ENCODE measurements around the gene PHACTR3. TPM values are rescaled to one million over a fixed set of nuclear protein-coding genes. Genes with fewer than 3 reads are reported as not detected.

Gene PHACTR3
- total and polyA plus RNA-seq, 2 donors = 2.9 to 35.8 TPM

DNA sequence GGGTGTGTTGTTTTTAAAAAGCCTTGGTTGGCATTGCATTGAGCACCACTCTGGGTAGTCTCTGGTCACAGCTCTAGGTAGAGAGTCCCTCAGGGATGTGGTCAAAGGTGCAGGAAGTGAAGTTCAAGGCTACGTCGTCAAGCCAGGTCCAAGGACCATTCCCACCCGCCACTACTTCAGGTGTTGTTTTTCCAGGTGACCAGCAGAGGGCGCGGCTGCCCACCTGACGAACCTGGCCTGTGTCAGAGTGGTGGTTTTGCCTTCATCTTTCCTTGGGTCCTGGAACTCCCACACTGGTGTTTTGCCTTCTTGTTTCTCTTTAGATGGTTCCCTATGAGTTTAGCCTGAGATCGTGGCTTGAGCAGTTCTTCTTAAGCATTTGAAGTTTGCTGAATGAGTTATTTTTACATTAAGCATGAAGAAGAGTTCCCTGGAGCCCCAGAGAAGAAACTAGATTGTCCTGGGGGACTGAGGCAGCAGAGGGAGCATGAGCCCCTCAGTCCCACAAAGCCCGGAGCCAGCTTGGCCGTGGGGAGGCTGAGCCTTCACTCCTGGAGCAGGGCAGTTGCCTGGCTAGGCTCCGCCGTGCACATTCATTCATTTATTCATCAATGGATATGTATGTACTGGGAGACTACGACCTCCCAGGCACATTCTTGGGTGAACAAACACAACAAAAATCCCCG lies 5.6 kb upstream of the PHACTR3 start:
- DNase-seq (ENCODE audit: low read depth in 6 of 9, low spot score in 9 of 9) = peak in 4 of 9 donors; percentile 2 to 37 (median 22)
- Histone ChIP-seq H3K36me3 (ENCODE audit: control insufficient read depth in 2 of 2, insufficient read depth in 2 of 2, low read length in 1 of 2) (no peaks in the 10 kb centered on the region), H3K9me3 (ENCODE audit: control insufficient read depth in 2 of 2, insufficient read depth in 1 of 2, low read length in 1 of 2) (no peaks in the 10 kb centered on the region), H3K27me3 (ENCODE audit: control insufficient read depth in 2 of 2, insufficient read depth in 1 of 2, low read length in 1 of 2) (peaks cover 16 to 25% of the 10 kb centered on the region in 2 donors), H3K4me3 (ENCODE audit: low read length in 2 of 2) (no peak overlapping the region), H3K4me1 (ENCODE audit: control insufficient read depth in 2 of 2, insufficient read depth in 2 of 2, low read length in 2 of 2) (no peaks in the 10 kb centered on the region), H3K27ac (ENCODE audit: low read depth in 1 of 2, low read length in 1 of 2) (no peak overlapping the region)
- WGBS = 36% methylated on average over 13 of the region's 13 CpGs

DNA sequence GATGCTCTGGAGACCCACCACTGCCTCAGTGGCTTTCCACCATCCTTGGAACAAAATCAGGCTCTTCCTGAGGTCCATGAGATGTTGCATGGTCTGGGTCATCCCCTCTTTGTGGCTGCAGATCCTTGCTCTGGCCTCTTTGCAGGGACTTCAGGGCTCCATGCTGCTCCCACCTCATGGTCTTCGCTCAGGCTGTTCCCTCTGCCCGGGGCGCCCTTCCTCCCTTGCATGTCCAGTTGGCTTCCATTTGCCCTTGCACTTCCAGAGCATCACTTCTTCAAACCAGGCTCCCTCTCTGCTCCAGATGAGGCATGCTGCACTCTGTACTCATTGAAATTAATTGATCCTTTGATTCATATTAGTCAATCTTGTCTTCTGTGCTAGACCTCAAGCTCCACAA lies 4.4 kb upstream of the PHACTR3 start:
- H3K4me3 ChIP-seq (ENCODE audit: low read length in 2 of 2) = no peak overlapping the region
- H3K4me1 ChIP-seq (ENCODE audit: control insufficient read depth in 2 of 2, insufficient read depth in 2 of 2, low read length in 2 of 2) = no peaks in the 10 kb centered on the region
- H3K36me3 ChIP-seq (ENCODE audit: control insufficient read depth in 2 of 2, insufficient read depth in 2 of 2, low read length in 1 of 2) = no peaks in the 10 kb centered on the region
- H3K27ac ChIP-seq (ENCODE audit: low read depth in 1 of 2, low read length in 1 of 2) = no peak overlapping the region
- no peak for DNase-seq (ENCODE audit: low read depth in 6 of 9, low spot score in 9 of 9)
- peaks cover 27 to 37% of the 10 kb centered on the region in 2 donors for H3K27me3 ChIP-seq (ENCODE audit: control insufficient read depth in 2 of 2, insufficient read depth in 1 of 2, low read length in 1 of 2)
- WGBS = 98% methylated on average over 3 of the region's 3 CpGs
- no peaks in the 10 kb centered on the region for H3K9me3 ChIP-seq (ENCODE audit: control insufficient read depth in 2 of 2, insufficient read depth in 1 of 2, low read length in 1 of 2)

DNA sequence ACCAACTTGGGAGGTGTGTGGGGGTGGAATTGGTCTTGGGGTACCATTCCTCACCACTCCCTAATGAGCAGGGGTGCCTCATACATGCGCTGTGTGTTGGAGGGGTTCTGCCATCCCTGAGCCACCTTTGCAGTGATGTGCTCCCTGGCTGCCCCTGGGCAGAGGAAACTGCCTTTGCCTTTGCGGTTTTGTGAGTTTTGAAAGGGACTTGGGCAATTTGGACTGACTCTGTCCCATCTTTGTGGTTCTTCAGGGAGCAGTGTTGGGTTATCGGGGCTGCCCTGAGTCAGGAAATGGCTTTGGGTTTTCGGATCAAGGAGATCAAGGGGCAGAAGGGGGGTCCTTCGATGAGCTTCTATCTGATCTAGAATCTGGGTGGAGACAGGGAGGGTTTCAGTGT lies 3.9 kb upstream of the PHACTR3 start:
- Histone ChIP-seq H3K27ac (ENCODE audit: low read depth in 1 of 2, low read length in 1 of 2) (no peak overlapping the region), H3K4me3 (ENCODE audit: low read length in 2 of 2) (no peak overlapping the region), H3K36me3 (ENCODE audit: control insufficient read depth in 2 of 2, insufficient read depth in 2 of 2, low read length in 1 of 2) (no peaks in the 10 kb centered on the region), H3K9me3 (ENCODE audit: control insufficient read depth in 2 of 2, insufficient read depth in 1 of 2, low read length in 1 of 2) (no peaks in the 10 kb centered on the region), H3K4me1 (ENCODE audit: control insufficient read depth in 2 of 2, insufficient read depth in 2 of 2, low read length in 2 of 2) (no peaks in the 10 kb centered on the region), H3K27me3 (ENCODE audit: control insufficient read depth in 2 of 2, insufficient read depth in 1 of 2, low read length in 1 of 2) (peaks cover 32 to 42% of the 10 kb centered on the region in 2 donors)
- 84% methylated on average over 5 of the region's 5 CpGs for WGBS
- no peak for DNase-seq (ENCODE audit: low read depth in 6 of 9, low spot score in 9 of 9)

DNA sequence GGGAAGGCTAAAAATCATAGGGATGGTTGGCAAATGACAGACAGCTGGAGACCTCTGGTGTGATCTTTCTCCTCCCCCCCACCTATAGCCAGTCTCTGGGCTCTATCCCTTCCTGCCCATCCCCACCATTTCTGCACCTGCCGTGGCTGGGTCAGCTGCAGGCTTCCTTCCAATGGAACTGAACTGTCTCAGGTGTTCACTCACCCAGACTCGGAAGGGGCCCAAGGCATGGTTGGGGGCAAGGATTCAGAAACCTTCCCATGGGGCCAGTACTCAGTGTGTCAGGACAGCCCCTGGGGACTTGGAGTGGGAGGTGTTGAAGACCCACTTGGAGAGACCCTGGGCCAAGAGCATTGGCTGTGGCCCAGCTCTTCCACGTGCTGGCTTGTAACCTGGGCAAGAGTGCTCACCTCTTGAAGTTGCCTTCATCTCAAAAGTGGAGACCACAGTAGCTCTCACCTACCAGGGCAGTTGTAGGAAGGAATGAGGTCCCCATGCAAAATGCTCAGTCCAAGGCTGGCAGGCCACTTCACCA lies 1.7 kb upstream of the PHACTR3 start:
- DNase-seq (ENCODE audit: low read depth in 6 of 9, low spot score in 9 of 9) = no peak
- 73% methylated on average over 3 of the region's 3 CpGs for WGBS
- H3K27me3 ChIP-seq (ENCODE audit: control insufficient read depth in 2 of 2, insufficient read depth in 1 of 2, low read length in 1 of 2) = peaks cover 48 to 59% of the 10 kb centered on the region in 2 donors

DNA sequence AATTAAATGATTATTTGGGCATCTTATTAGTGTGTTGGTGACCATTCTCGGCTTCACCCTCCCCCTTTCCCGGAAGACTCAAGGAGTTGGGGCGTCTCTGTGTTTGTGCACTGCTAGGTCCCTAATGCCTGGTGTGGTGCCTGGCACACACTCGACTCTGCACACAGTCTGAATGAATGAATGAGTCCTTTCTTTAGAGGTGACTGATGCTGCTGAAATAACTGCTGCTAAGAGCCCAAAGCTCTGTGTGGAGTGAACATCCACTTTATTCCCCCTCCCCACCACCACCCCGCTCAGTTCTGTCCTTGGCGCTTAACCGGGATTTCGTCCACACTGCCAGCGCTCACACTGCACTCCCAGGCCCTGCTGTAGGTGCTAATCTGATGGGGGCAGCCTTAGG lies 1.2 kb upstream of the PHACTR3 start:
- H3K36me3 ChIP-seq (ENCODE audit: control insufficient read depth in 2 of 2, insufficient read depth in 2 of 2, low read length in 1 of 2) = no peaks in the 10 kb centered on the region
- no peak for DNase-seq (ENCODE audit: low read depth in 6 of 9, low spot score in 9 of 9)
- H3K4me1 ChIP-seq (ENCODE audit: control insufficient read depth in 2 of 2, insufficient read depth in 2 of 2, low read length in 2 of 2) = no peaks in the 10 kb centered on the region
- H3K4me3 ChIP-seq (ENCODE audit: low read length in 2 of 2) = no peak overlapping the region
- peaks cover 48 to 59% of the 10 kb centered on the region in 2 donors for H3K27me3 ChIP-seq (ENCODE audit: control insufficient read depth in 2 of 2, insufficient read depth in 1 of 2, low read length in 1 of 2)
- no peak overlapping the region for H3K27ac ChIP-seq (ENCODE audit: low read depth in 1 of 2, low read length in 1 of 2)
- WGBS = 70% methylated on average over 9 of the region's 9 CpGs
- H3K9me3 ChIP-seq (ENCODE audit: control insufficient read depth in 2 of 2, insufficient read depth in 1 of 2, low read length in 1 of 2) = no peaks in the 10 kb centered on the region

More for the DNA sequence above, 1.7 kb upstream of the PHACTR3 start:
- H3K27ac ChIP-seq (ENCODE audit: low read depth in 1 of 2, low read length in 1 of 2) = no peak overlapping the region
- H3K36me3 ChIP-seq (ENCODE audit: control insufficient read depth in 2 of 2, insufficient read depth in 2 of 2, low read length in 1 of 2) = no peaks in the 10 kb centered on the region
- no peaks in the 10 kb centered on the region for H3K9me3 ChIP-seq (ENCODE audit: control insufficient read depth in 2 of 2, insufficient read depth in 1 of 2, low read length in 1 of 2)
- H3K4me1 ChIP-seq (ENCODE audit: control insufficient read depth in 2 of 2, insufficient read depth in 2 of 2, low read length in 2 of 2) = no peaks in the 10 kb centered on the region
- H3K4me3 ChIP-seq (ENCODE audit: low read length in 2 of 2) = no peak overlapping the region

DNA sequence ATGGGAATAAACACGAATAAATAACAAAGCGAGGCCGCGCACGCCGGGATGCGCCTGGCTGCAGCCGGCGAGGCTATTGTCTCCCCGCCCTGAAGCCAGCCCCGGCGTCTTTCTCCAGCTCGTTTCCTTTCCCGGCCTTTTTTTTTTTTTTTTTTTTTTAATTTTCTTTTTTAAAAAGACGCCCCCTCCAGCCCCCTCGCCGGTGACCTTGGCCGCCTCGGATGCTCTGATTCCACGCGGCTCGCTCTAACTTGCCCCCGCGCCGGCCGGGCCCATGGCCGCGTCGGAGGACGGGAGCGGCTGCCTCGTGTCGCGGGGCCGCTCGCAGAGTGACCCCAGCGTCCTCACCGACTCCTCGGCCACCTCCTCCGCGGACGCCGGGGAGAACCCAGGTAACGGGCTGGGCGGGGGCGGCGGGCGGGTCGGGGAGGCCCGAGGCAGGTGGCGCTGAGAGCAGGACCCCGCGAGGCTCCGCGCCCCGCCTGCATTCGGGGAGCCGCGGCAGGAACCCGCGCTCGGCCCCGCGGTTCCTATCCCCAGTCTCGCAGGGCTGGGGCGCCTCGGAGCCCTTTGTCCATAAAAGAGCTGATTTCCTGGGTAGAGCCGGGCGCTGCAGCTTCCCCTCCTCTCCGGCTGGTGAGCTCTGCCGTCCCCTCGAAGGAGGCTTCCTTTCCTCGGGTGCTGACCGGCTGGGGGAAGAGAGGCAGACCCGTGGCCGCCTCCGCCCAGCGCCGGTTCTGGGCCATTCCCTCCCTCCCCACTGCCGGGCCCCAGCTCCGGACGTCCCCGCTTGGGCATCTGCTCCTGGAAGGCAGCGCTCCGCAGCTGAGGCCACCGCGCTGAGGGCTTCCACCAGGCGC lies 631 bp downstream of the PHACTR3 start:
- no peaks in the 10 kb centered on the region for H3K4me1 ChIP-seq (ENCODE audit: control insufficient read depth in 2 of 2, insufficient read depth in 2 of 2, low read length in 2 of 2)
- no peak for DNase-seq (ENCODE audit: low read depth in 6 of 9, low spot score in 9 of 9)
- H3K27ac ChIP-seq (ENCODE audit: low read depth in 1 of 2, low read length in 1 of 2) = no peak overlapping the region
- WGBS = 4% methylated on average over 88 of the region's 88 CpGs
- H3K4me3 ChIP-seq (ENCODE audit: low read length in 2 of 2) = no peak overlapping the region
- H3K9me3 ChIP-seq (ENCODE audit: control insufficient read depth in 2 of 2, insufficient read depth in 1 of 2, low read length in 1 of 2) = no peaks in the 10 kb centered on the region
- no peaks in the 10 kb centered on the region for H3K36me3 ChIP-seq (ENCODE audit: control insufficient read depth in 2 of 2, insufficient read depth in 2 of 2, low read length in 1 of 2)
- H3K27me3 ChIP-seq (ENCODE audit: control insufficient read depth in 2 of 2, insufficient read depth in 1 of 2, low read length in 1 of 2) = peaks cover 48 to 59% of the 10 kb centered on the region in 2 donors

DNA sequence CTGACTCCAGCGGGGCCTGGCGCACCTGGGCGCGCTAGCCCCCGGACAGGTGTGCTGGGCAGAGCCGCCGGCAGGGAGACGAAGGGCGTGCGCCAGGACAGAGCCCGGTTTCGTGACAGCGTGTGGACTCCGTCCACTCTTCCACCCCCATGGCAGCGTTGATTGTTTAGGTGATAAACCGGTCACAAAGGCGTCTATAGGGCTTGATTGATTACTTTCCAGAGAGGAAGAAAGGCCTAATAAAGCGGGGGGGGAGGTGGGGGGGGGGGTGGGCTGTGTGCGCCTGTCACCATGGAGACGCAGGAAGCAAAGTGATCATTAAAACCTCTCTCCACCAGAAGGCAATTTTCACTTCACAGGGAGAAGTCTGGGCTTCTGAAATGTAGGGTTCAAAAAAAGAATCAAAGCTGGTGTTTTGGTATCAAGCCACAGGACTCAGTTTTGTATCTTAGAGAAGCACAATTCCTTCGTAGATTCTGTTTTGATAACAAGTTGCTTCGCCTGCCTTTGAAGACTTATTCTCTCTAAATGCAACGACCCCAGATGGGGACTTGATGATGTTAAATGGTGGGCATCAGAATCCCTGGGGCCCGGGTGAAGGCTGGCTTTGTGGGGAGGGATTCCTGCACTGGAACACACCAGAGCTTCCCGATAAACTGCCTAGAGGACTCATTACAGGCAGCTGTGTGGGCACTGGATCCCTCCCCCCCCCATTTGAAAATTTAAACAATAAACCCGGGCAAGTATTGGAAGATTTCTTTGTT lies 1.4 kb downstream of the PHACTR3 start:
- H3K27ac ChIP-seq (ENCODE audit: low read depth in 1 of 2, low read length in 1 of 2) = no peak overlapping the region
- no peak overlapping the region for H3K4me3 ChIP-seq (ENCODE audit: low read length in 2 of 2)
- H3K9me3 ChIP-seq (ENCODE audit: control insufficient read depth in 2 of 2, insufficient read depth in 1 of 2, low read length in 1 of 2) = no peaks in the 10 kb centered on the region
- WGBS = 13% methylated on average over 26 of the region's 26 CpGs
- H3K27me3 ChIP-seq (ENCODE audit: control insufficient read depth in 2 of 2, insufficient read depth in 1 of 2, low read length in 1 of 2) = peaks cover 48 to 56% of the 10 kb centered on the region in 2 donors
- no peaks in the 10 kb centered on the region for H3K4me1 ChIP-seq (ENCODE audit: control insufficient read depth in 2 of 2, insufficient read depth in 2 of 2, low read length in 2 of 2)
- no peaks in the 10 kb centered on the region for H3K36me3 ChIP-seq (ENCODE audit: control insufficient read depth in 2 of 2, insufficient read depth in 2 of 2, low read length in 1 of 2)
- DNase-seq (ENCODE audit: low read depth in 6 of 9, low spot score in 9 of 9) = no peak

DNA sequence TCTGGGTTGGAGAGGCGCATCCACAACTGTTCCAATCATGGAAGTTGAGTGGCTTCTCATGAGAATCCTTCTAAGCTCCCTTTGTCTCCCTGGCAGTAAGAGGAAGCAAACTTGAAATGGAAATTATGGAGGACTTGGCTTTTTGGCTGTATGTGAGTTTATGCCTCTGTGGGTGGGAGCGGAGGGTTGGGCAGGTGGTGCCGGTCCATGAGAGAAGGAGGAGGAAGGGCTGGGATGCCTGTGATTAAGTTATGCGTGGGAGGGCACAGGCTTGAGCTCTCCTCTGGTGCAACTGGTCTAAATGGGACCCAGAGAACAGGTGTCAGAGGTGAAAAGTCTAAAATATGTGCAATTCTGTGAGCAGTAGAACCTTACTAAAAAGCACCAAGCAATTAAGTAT lies 2.2 kb downstream of the PHACTR3 start:
- Histone ChIP-seq H3K27ac (ENCODE audit: low read depth in 1 of 2, low read length in 1 of 2) (no peak overlapping the region), H3K36me3 (ENCODE audit: control insufficient read depth in 2 of 2, insufficient read depth in 2 of 2, low read length in 1 of 2) (no peaks in the 10 kb centered on the region), H3K4me3 (ENCODE audit: low read length in 2 of 2) (no peak overlapping the region), H3K4me1 (ENCODE audit: control insufficient read depth in 2 of 2, insufficient read depth in 2 of 2, low read length in 2 of 2) (no peaks in the 10 kb centered on the region), H3K27me3 (ENCODE audit: control insufficient read depth in 2 of 2, insufficient read depth in 1 of 2, low read length in 1 of 2) (peaks cover 48 to 56% of the 10 kb centered on the region in 2 donors), H3K9me3 (ENCODE audit: control insufficient read depth in 2 of 2, insufficient read depth in 1 of 2, low read length in 1 of 2) (no peaks in the 10 kb centered on the region)
- WGBS = 80% methylated on average over 4 of the region's 4 CpGs
- no peak for DNase-seq (ENCODE audit: low read depth in 6 of 9, low spot score in 9 of 9)

Measured in thymus (tissue), 11 donors.